ENCODE measurements around the gene KIF13A.
"Not testable (repeated sequence)": the region's sequence is repeated elsewhere in the genome, so short reads cannot be mapped to it uniquely, and the experiment has no call there.

Gene KIF13A

DNA sequence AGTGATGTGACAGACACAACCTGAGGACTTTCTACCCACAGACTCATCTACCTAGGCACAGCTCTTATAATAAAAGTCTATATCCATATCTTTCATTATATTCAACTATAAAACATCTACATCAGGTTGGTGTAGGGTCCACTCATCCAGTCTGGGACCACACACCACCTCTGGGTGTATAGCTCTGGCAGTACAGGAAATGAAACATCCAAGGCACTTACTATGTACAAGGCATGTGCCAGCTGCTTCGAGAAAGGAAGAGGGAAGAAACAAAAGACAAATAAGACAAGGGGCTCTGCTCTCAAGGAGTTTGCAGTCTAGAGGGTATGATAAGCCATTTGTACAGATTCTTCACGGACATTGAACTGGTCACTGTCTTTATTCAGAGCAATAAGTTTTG is 18.6 kb downstream of the KIF13A start:
- DNase-seq (no peak), ATAC-seq (replicated peaks) (no peak)
- Mint-ChIP-seq H3K4me1 (no peaks in the 10 kb centered on the region), H3K27me3 (no peaks in the 10 kb centered on the region), H3K9me3 (no peaks in the 10 kb centered on the region), H3K4me3 (no peak overlapping the region), H3K36me3 (no peaks in the 10 kb centered on the region), H3K27ac (no peak overlapping the region)

DNA sequence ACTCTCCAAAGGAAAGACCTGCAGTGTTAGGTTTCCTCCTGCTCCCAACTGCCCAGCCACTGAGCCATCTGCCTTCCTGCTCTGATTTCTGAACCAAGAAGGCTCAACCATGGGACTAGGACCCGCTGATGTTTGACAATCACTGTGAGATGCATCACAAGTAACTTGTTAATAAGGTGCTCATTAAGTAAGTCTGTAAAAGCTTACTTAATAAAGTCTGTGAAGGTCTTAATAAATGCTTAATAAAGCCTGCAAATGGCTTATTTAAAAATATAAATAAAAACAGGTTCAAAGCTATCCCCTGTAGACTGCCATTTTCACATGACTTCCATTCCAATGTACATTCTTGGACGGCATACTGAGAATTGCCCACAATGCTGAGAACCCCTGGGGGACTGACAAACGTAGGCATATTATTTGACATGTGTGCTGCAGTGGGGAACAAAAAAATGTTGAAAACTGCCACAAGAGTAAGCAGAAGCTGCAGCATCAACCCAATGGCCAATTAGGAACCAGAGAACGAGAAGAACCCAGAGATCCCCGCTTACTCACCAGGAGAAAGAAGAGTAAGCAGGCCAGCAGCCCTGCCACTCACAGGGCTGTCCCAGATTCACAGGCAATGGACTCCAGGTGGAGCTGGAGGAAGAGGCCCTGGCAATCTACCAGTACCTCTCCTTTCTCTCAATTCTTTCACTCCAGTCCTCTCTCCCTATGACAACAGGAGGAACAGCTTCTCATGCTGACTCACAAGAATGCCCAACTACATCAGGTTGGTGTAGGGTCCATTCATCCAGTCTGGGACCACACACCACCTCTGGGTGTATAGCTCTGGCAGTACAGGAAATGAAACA is 19.5 kb downstream of the KIF13A start:
- H3K27ac Mint-ChIP-seq: no peak overlapping the region

DNA sequence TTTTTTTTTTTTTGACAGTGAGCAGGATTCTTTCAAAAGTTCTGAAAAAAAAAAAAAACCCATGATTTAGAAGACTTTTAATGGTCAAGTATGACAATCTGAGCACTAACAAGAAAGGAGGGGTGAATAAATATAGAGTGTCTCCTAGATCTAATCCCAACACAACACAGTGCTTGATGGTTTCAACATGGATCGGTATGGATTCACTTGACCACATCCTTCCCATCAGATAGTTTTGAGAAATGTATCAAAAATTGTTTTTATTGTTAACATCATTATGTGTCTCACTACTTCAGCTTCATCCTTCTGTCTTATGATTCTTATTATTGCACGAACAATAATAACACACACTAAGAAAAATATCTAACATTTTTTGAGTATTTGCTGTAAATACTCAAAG is 21.0 kb downstream of the KIF13A start:
- ATAC-seq (replicated peaks): no peak
- Mint-ChIP-seq H3K36me3 (no peaks in the 10 kb centered on the region), H3K9me3 (no peaks in the 10 kb centered on the region), H3K4me3 (no peak overlapping the region), H3K4me1 (peaks cover 2 to 11% of the 10 kb centered on the region in 2 donors), H3K27me3 (peaks cover 0 to 6% of the 10 kb centered on the region in 2 donors), H3K27ac (no peak overlapping the region)
- no peak for DNase-seq

More for the DNA sequence above, 19.5 kb downstream of the KIF13A start:
- no peaks in the 10 kb centered on the region for H3K27me3 Mint-ChIP-seq
- H3K4me1 Mint-ChIP-seq: peaks cover 0 to under 1% of the 10 kb centered on the region in 2 donors
- DNase-seq: no peak
- no peaks in the 10 kb centered on the region for H3K9me3 Mint-ChIP-seq
- no peaks in the 10 kb centered on the region for H3K36me3 Mint-ChIP-seq
- H3K4me3 Mint-ChIP-seq: no peak overlapping the region
- no peak for ATAC-seq (replicated peaks)

DNA sequence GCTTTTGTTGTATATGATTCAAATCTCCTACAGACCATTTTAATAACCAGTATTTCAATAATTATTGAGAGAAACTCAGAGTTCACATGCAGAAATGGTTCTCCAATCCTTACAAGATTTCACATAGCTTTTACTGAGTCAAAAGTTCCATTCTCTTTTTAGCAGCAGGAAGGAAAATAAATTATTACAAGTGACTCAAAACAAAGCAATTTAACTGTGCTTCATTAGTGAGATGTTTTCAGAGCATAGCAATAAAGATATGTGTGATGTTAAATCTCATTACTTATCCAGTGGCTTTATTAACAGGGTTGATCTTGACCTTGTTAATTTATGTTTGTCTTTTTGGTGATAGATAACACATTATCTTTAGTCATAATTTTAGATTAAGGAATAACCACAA is 22.0 kb downstream of the KIF13A start:
- Mint-ChIP-seq H3K27me3 (peaks cover 0 to 6% of the 10 kb centered on the region in 2 donors), H3K27ac (no peak overlapping the region), H3K4me1 (peaks cover 2 to 11% of the 10 kb centered on the region in 2 donors), H3K4me3 (no peak overlapping the region), H3K9me3 (no peaks in the 10 kb centered on the region), H3K36me3 (no peaks in the 10 kb centered on the region)
- no peak for ATAC-seq (replicated peaks)
- DNase-seq: no peak

DNA sequence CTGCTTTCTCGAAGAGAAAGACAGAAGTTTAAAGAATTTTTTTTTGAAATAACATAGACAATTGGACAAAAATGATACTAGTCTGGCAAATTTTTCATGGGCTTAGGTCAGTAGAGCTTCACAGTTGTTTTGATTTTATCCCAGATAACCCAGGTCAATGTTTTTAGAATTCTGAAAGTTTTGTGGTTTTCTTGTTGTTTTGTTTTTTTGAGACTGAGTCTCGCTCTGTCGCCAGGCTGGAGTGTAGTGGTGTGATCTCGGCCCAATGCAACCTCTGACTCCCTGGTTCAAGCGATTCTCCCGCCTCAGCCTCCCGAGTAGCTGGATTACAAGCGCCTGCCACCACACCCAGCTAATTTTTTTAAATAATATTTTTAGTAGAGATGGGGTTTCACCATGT is 22.8 kb downstream of the KIF13A start:
- peaks cover 2 to 11% of the 10 kb centered on the region in 2 donors for H3K4me1 Mint-ChIP-seq
- ATAC-seq (replicated peaks) (no peak), DNase-seq (no peak)
- H3K36me3 Mint-ChIP-seq: no peaks in the 10 kb centered on the region
- H3K27ac Mint-ChIP-seq: no peak overlapping the region
- H3K9me3 Mint-ChIP-seq: no peaks in the 10 kb centered on the region
- H3K27me3 Mint-ChIP-seq: peaks cover 0 to 6% of the 10 kb centered on the region in 2 donors
- H3K4me3 Mint-ChIP-seq: no peak overlapping the region

DNA sequence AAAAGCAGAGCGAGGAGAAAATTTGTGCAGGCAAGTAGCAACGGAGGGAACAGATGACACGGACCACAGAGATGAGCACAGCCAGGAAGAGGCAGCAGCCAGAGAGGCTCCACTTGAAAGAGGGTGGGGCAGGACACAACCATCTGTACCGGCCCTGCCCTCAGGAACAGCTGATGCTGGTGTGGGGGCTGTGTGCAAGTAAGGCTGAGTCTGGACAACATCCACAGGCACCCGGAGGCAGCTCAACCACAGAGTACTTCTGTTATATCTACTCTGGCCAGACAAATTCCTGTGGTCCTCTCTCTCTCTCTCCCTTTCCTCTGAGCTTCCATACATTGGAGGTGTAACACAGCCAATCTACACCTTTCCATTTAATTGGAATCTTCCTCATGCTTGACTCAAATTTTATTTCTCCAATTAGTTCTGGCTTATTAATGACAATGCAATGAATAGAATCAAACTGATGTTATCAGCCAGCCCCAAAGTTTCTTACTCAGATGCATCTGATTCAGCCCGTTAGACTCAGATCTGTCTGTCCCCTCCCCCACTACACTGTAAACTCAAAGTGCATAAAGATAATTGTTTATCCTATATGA is 24.9 kb downstream of the KIF13A start:
- DNase-seq: no peak
- H3K36me3 Mint-ChIP-seq: no peaks in the 10 kb centered on the region
- H3K9me3 Mint-ChIP-seq: no peaks in the 10 kb centered on the region
- no peak overlapping the region for H3K4me3 Mint-ChIP-seq
- H3K27me3 Mint-ChIP-seq: peaks cover 0 to 6% of the 10 kb centered on the region in 2 donors
- peak; percentile 49 to 53 for ATAC-seq (replicated peaks)
- no peak overlapping the region for H3K27ac Mint-ChIP-seq
- peaks cover 2 to 17% of the 10 kb centered on the region in 2 donors for H3K4me1 Mint-ChIP-seq

DNA sequence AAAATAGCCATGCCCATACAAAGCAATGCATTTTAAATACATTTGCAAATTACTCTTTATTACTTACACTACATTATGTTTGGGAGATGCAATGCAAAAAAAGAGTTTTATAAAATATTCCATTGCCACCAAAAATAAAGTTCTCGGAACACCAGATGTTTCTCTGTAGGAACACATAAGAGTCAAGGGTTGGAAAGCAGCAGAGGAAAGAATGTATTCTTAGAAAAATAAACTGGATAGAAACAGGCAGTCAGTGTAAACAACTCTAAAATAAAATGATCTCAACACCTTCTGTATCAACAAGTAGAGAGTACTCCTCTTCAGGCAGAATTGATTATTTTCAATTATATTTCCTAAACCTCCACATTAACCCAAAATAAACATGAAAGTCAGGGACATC is 28.1 kb downstream of the KIF13A start:
- Mint-ChIP-seq H3K36me3 (no peaks in the 10 kb centered on the region), H3K27ac (no peak overlapping the region), H3K4me3 (no peak overlapping the region), H3K9me3 (no peaks in the 10 kb centered on the region), H3K27me3 (peaks cover 0 to 6% of the 10 kb centered on the region in 2 donors), H3K4me1 (peaks cover 2 to 21% of the 10 kb centered on the region in 2 donors)
- DNase-seq (no peak), ATAC-seq (replicated peaks) (no peak)

DNA sequence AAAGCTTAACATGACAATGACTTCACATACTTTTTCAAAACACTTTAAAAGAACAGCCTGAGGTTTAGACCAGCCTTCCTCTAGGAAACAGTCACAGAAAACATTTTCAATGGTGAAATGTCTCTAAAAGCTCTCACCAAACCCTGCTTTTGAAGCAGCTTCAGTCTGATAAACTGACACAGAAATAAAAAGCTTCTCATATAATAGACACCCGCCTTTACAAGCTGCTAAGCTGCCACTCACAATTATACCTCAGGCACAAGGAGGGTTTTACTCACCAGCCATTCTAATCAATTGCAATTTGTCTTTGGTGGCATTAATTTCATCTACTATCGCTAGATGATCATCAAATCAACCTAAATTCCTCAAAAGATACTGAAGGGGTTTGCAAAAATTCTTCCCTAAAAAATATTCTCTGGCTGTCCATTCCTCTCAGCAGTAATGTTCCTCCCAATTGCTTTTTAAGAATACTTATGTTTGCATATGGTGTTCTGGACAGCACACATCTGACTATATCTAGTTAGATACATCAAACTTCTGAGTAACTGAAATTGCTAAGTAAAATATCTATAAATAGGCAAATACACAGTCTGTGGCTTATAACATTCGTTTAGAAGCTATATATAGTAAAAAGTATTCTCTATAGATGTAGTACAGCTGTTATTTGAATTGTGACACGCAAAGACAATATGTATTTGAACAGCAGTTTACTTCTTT is 29.4 kb downstream of the KIF13A start:
- DNase-seq (no peak), ATAC-seq (replicated peaks) (peak; percentile 38)
- Mint-ChIP-seq H3K27ac (no peak overlapping the region), H3K27me3 (peaks cover 0 to 6% of the 10 kb centered on the region in 2 donors), H3K4me3 (no peak overlapping the region), H3K9me3 (no peaks in the 10 kb centered on the region), H3K36me3 (no peaks in the 10 kb centered on the region), H3K4me1 (peaks cover 2 to 21% of the 10 kb centered on the region in 2 donors)

DNA sequence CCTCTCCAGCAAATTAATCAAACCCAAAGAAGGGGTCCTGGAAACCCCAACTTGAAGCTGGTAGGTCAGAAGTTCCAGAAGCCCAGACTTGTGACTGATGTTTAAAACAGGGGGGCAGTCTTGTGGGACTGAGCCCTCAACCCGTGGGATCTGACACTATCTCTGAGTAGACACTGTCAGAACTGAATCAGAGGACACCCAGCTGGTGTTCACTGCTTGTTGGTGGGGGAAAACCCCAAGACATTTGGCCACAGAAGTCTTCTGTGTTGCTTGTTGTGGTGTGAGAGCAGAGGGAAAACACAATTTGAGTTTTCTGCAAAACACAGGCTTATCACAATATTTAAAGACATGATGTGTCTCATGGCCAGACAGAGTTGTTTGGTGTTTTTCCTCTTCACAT is 29.9 kb downstream of the KIF13A start:
- no peaks in the 10 kb centered on the region for H3K9me3 Mint-ChIP-seq
- peak overlapping the region; percentile 62 for H3K27ac Mint-ChIP-seq
- no peak overlapping the region for H3K4me3 Mint-ChIP-seq
- H3K36me3 Mint-ChIP-seq: no peaks in the 10 kb centered on the region
- peaks cover 0 to 17% of the 10 kb centered on the region in 2 donors for H3K4me1 Mint-ChIP-seq
- DNase-seq (peak; percentile 7), ATAC-seq (replicated peaks) (peak; percentile 95 to 97)
- peaks cover 0 to 6% of the 10 kb centered on the region in 2 donors for H3K27me3 Mint-ChIP-seq

DNA sequence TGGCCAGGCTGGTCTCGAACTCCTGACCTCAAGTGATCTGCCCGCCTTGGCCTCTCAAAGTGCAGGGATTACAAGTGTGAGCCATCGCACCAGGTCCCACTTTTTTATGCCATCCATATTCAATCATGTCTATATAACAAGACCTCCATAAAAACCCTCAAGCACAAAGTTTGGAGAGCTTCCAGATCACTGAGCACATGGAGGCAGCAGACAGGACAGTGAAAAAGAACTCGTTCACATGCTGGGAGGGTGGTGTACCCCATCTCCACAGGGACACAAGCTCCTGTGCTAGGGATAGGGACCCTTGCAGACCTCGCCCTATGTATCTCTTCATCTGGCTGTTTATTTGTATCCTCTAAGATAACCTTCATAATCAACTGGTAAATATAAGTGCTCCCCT is 30.3 kb downstream of the KIF13A start:
- no peak for DNase-seq

DNA sequence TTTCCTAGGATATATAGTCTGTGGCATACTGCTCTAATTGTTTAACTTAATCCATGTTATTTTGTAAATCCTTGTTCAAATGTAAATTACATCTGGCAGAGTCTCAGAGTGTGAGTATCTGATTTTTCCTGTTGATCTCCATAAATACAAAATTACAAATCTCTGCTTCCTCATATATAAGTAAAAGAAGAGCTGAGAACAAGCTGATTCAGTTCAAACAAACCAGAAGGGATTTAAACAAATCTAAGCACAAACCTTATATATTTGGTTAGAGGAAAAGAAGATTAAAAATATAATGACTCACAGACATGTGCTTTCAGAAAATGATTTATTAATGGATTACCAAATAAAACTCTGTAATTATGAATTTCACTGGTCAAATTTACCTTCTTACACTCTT is 37.3 kb downstream of the KIF13A start:
- H3K4me3 Mint-ChIP-seq: no peak overlapping the region
- DNase-seq (no peak), ATAC-seq (replicated peaks) (no peak)
- peaks cover 2 to 4% of the 10 kb centered on the region in 2 donors for H3K36me3 Mint-ChIP-seq
- H3K27ac Mint-ChIP-seq: no peak overlapping the region
- no peaks in the 10 kb centered on the region for H3K27me3 Mint-ChIP-seq
- H3K9me3 Mint-ChIP-seq: peaks cover 0 to 4% of the 10 kb centered on the region in 2 donors
- no peaks in the 10 kb centered on the region for H3K4me1 Mint-ChIP-seq

More for the DNA sequence above, 30.3 kb downstream of the KIF13A start:
- peaks cover 0 to 2% of the 10 kb centered on the region in 2 donors for H3K27me3 Mint-ChIP-seq
- no peaks in the 10 kb centered on the region for H3K36me3 Mint-ChIP-seq
- H3K9me3 Mint-ChIP-seq: no peaks in the 10 kb centered on the region
- no peak overlapping the region for H3K4me3 Mint-ChIP-seq
- ATAC-seq (replicated peaks): peak in 1 of 2 donors; percentile 11
- H3K4me1 Mint-ChIP-seq: peaks cover 0 to 12% of the 10 kb centered on the region in 2 donors
- peak overlapping the region; percentile 62 for H3K27ac Mint-ChIP-seq

DNA sequence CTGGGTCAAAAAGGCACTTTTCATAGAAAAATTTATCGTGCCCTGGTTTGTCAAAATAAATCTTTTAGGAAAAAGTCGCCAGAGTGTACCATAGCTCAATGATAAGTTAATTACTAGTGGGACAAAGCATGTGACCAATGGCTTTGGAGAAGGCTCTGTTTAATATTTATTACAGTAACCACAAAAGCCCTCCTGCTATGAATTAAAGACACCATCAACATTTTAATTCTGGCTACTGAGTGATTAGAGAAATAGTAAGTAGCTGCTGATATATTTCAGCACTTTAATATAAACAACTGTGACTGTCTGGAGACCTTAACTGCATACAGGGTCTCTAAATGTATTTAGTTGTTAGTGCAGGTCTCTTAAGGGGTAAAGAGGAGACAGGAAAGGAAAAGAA is 38.3 kb downstream of the KIF13A start:
- Mint-ChIP-seq H3K27ac (no peak overlapping the region), H3K4me3 (no peak overlapping the region), H3K27me3 (no peaks in the 10 kb centered on the region), H3K36me3 (peaks cover 2 to 4% of the 10 kb centered on the region in 2 donors), H3K4me1 (peaks cover 0 to under 1% of the 10 kb centered on the region in 2 donors), H3K9me3 (peaks cover 0 to 4% of the 10 kb centered on the region in 2 donors)
- DNase-seq (no peak), ATAC-seq (replicated peaks) (no peak)

DNA sequence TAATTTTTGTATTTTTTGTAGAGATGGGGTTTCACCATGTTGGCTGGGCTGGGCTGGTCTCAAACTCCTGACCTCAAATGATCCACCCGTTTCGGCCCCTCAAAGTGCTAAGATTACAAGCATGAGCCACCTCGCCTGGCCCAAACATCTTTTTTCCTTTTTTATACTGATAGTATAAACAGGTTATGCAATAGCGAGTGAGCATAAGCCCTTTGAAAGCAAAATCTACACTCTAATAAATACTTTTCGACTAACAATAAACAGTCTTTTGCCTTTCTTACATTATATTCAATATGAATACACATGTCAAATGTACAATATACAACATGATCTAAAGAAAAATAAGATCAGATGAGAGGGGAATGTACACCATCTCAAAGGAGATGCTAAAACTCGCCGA is 38.7 kb downstream of the KIF13A start:
- Mint-ChIP-seq H3K4me1 (peaks cover 0 to 2% of the 10 kb centered on the region in 2 donors), H3K4me3 (no peak overlapping the region), H3K27me3 (no peaks in the 10 kb centered on the region), H3K27ac (no peak overlapping the region), H3K9me3 (peaks cover 0 to 4% of the 10 kb centered on the region in 2 donors), H3K36me3 (peaks cover 2 to 4% of the 10 kb centered on the region in 2 donors)
- DNase-seq (no peak), ATAC-seq (replicated peaks) (no peak)

DNA sequence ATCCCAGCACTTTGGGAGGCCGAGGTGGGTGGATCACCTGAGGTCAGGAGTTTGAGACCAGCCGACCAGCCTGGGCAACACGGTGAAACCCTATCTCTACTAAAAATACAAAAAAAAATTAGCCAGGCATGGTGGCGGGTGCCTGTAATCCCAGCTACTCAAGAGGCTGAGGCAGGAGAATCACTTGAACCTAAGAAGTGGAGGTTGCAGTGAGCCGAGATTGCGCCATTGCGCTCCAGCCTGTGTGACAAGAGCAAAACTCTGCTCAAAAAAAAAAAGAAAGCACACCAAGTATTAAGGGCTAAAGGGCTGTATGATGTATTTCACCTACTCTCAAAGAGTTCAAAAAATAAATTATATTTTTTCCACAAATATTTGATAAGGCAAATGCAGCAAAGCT is 39.9 kb downstream of the KIF13A start:
- H3K36me3 Mint-ChIP-seq; H3K9me3 Mint-ChIP-seq; H3K27me3 Mint-ChIP-seq; H3K4me1 Mint-ChIP-seq; DNase-seq; H3K4me3 Mint-ChIP-seq; ATAC-seq (replicated peaks); H3K27ac Mint-ChIP-seq: not testable (repeated sequence)
